ENCODE measurements around the gene ZNF689.

DNA sequence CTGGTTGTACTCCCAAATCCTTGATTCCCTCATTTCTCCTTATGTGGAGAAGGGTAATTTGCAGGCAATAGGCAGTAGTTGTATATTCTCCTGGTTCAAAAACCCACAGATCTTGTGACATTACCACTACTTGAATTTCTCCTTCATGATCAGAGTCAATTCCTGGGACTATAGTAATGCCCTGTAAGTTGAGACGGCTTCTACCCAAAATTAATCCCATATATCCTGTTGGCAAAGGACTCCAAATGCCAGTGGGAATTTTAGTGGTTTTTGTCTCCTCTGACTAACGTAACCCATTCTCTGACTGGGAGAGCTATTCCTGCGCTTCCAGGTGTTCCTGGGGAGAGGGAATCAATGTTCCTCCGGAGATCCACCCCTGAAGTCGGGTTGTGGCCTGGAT lies 11.6 kb upstream of the ZNF689 start:
- TF ChIP-seq, protein P1, sequence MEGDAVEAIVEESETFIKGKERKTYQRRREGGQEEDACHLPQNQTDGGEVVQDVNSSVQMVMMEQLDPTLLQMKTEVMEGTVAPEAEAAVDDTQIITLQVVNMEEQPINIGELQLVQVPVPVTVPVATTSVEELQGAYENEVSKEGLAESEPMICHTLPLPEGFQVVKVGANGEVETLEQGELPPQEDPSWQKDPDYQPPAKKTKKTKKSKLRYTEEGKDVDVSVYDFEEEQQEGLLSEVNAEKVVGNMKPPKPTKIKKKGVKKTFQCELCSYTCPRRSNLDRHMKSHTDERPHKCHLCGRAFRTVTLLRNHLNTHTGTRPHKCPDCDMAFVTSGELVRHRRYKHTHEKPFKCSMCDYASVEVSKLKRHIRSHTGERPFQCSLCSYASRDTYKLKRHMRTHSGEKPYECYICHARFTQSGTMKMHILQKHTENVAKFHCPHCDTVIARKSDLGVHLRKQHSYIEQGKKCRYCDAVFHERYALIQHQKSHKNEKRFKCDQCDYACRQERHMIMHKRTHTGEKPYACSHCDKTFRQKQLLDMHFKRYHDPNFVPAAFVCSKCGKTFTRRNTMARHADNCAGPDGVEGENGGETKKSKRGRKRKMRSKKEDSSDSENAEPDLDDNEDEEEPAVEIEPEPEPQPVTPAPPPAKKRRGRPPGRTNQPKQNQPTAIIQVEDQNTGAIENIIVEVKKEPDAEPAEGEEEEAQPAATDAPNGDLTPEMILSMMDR (conservative IDR thresholded peaks at IDR 0.05 in 1 of 2, IDR thresholded peaks at IDR 0.05 in 1 of 2; ENCODE audit: extremely low read depth in 1 of 2, insufficient read depth in 1 of 2, low read depth in 1 of 2, low read length in 2 of 2): no peak
- TF ChIP-seq EZH2 (IDR thresholded peaks at IDR 0.05; ENCODE audit: borderline replicate concordance, low read length): no peak
